GM23248 (cell line): ENCODE measurements around the gene CEND1. TPM values are rescaled to one million over a fixed set of nuclear protein-coding genes. Genes with fewer than 3 reads are reported as not detected.

Source experiments
- DNase-seq: peaks from one replicate; pipeline ENCODE4 v3.0.0-alpha.2; 2015
- H2AFZ ChIP-seq: fragments of 200-600 bp; sonication (generic); 2 replicates; pipeline ENCODE4 v1.6.1; 2016; ENCODE audit warnings: antibody characterized with exemption
- H3F3A ChIP-seq: fragments of 200-600 bp; sonication (generic); 2 replicates; pipeline ENCODE4 v1.6.1; 2016; ENCODE audit warnings: mild to moderate bottlenecking, antibody characterized with exemption, mixed run types; ENCODE audit not compliant: insufficient read depth
- H3K27ac ChIP-seq: fragments of 200-600 bp; sonication (generic); 2 replicates; pipeline ENCODE4 v1.5.1; 2016; ENCODE audit warnings: mild to moderate bottlenecking
- H3K27me3 ChIP-seq: fragments of 200-600 bp; sonication (generic); replicated peaks from 2 replicates; pipeline ENCODE4 v1.6.1; 2016; ENCODE audit warnings: mild to moderate bottlenecking; ENCODE audit not compliant: insufficient read depth
- H3K36me3 ChIP-seq: fragments of 200-600 bp; sonication (generic); 2 replicates; pipeline ENCODE4 v1.6.1; 2016; ENCODE audit warnings: low read depth, mild to moderate bottlenecking
- H3K4me1 ChIP-seq: fragments of 200-600 bp; sonication (generic); 2 replicates; pipeline ENCODE4 v1.6.1; 2016; ENCODE audit warnings: mild to moderate bottlenecking; ENCODE audit not compliant: insufficient read depth
- H3K4me2 ChIP-seq: fragments of 200-600 bp; sonication (generic); one replicate; pipeline ENCODE4 v1.6.1; 2016; ENCODE audit warnings: mild to moderate bottlenecking; ENCODE audit not compliant: unreplicated experiment
- H3K4me3 ChIP-seq: fragments of 200-600 bp; sonication (generic); 2 replicates; pipeline ENCODE4 v1.5.1; 2016; ENCODE audit warnings: mild to moderate bottlenecking
- H3K79me2 ChIP-seq: fragments of 200-600 bp; sonication (generic); 2 replicates; pipeline ENCODE4 v1.6.1; 2016; ENCODE audit warnings: mild to moderate bottlenecking; ENCODE audit not compliant: insufficient read depth
- H3K9ac ChIP-seq: fragments of 200-600 bp; sonication (generic); 2 replicates; pipeline ENCODE4 v1.6.1; 2016; ENCODE audit warnings: mild to moderate bottlenecking
- H3K9me2 ChIP-seq: fragments of 200-600 bp; sonication (generic); 2 replicates; pipeline ENCODE4 v1.6.1; 2016; ENCODE audit warnings: mixed run types, mild to moderate bottlenecking, moderate library complexity; ENCODE audit not compliant: insufficient read depth
- H3K9me3 ChIP-seq: fragments of 200-600 bp; sonication (generic); one replicate; pipeline ENCODE4 v1.6.1; 2017; ENCODE audit warnings: low read depth
- H4K20me1 ChIP-seq: fragments of 200-600 bp; sonication (generic); 2 replicates; pipeline ENCODE4 v1.6.0; 2016; ENCODE audit not compliant: insufficient read depth
- EZH2 ChIP-seq: fragments of 200-600 bp; sonication (generic); IDR thresholded peaks from 2 replicates; pipeline ENCODE4 v1.6.1; 2018; ENCODE audit warnings: antibody characterized with exemption, mild to moderate bottlenecking; ENCODE audit not compliant: insufficient read depth, poor library complexity, severe bottlenecking
- EZH2phosphoT487 ChIP-seq: fragments of 200-600 bp; sonication (generic); IDR thresholded peaks from 2 replicates; pipeline ENCODE4 v1.6.1; 2018; ENCODE audit warnings: antibody characterized with exemption, moderate library complexity, mild to moderate bottlenecking, low read depth; ENCODE audit not compliant: insufficient read depth
- WGBS, 2 experiments: methylation state at CpG; one replicate each; pipeline ENCODE4 v1.1.6; 2015 to 2017; ENCODE audit warnings: low lambda C conversion rate in 2 of 2, low coverage in 1 of 2; ENCODE audit errors: missing lambda C conversion rate in 2 of 2; 5-methylcytosine and 5-hydroxymethylcytosine counted together
- in situ Hi-C: fragments of 300-500 bp; cut with MboI; formaldehyde crosslinking; loops from 2 replicates; pipeline ENCODE4 v1.15.0; 2020
- polyA plus RNA-seq: library from polyadenylated mRNA; unstranded; fragments of >200 nt; fragmentation: Nextera tagmentation; extraction: Ambion mirVana; gene quantifications from 2 replicates; pipeline ENCODE4 v1.2.1, GENCODE V29; 2016
- total RNA-seq: library from RNA; depleted of rRNA; stranded (reverse); fragments of >200 nt; shearing (Covaris generic); gene quantifications from 2 replicates; pipeline ENCODE4 v1.2.3, GENCODE V29; 2014

The CEND1 gene
- total and polyA plus RNA-seq, 2 experiments from 2014 or later: 2.1 to 3.4 TPM

GRCh38 chr11:777288-778255 lies 12.3 kb downstream of the CEND1 start, which contains the start of gene GATD1:
Gene GATD1, minus strand, starts transcription at chr11:777487. Its CDS starts 25 bp downstream, at chr11:777462.
- H3K4me2 ChIP-seq: peak within 1 kb of the TSS; percentile 88
- 1 to 3% methylated on average over 32 to 59 of the region's 110 CpGs for WGBS, 2 experiments
- H3K4me3 ChIP-seq: peak within 1 kb of the TSS; percentile 86
- peak within 1 kb of the TSS; percentile 56 for H3K27ac ChIP-seq
- no peaks in the 10 kb centered on the region for H4K20me1 ChIP-seq
- TF ChIP-seq EZH2: no peak
- TF ChIP-seq EZH2phosphoT487: no peak
- H3K79me2 ChIP-seq: peaks cover 76% of the 10 kb centered on the region
- H3K9me3 ChIP-seq: no peaks in the 10 kb centered on the region
- in situ Hi-C loops: no loop called here
- no peaks in the 10 kb centered on the region for H3K27me3 ChIP-seq
- H3K4me1 ChIP-seq: peaks cover 15% of the 10 kb centered on the region
- DNase-seq: peak; percentile 96
- no peaks in the 10 kb centered on the region for H3K36me3 ChIP-seq
- H2AFZ ChIP-seq: peak within 1 kb of the TSS; percentile 84
- no peaks in the 10 kb centered on the region for H3K9me2 ChIP-seq
- H3F3A ChIP-seq: peaks cover 6% of the 10 kb centered on the region; the same call in 1 of the 2 replicates
- H3K9ac ChIP-seq: peak within 1 kb of the TSS; percentile 94

- Histone ChIP-seq H3K4me2 (peak overlapping the region; percentile 88), H3K27ac (peak overlapping the region; percentile 56), H3K4me3 (peak overlapping the region; percentile 86), H3F3A (0 out of 2 replicates have a peak, but pooled peaks cover 3% of the 10 kb centered on the region), H3K9me3 (no peaks in the 10 kb centered on the region), H2AFZ (peak overlapping the region; percentile 84; the same call in 1 of the 2 replicates), H4K20me1 (no peaks in the 10 kb centered on the region), H3K79me2 (peaks cover 84% of the 10 kb centered on the region), H3K36me3 (no peaks in the 10 kb centered on the region), H3K9ac (peak overlapping the region; percentile 94), H3K27me3 (no peaks in the 10 kb centered on the region), H3K9me2 (no peaks in the 10 kb centered on the region), H3K4me1 (peaks cover 15% of the 10 kb centered on the region)
- 0 to 2% methylated on average over 38 to 60 of the region's 65 CpGs for WGBS, 2 experiments
- TF ChIP-seq EZH2phosphoT487 (no peak), EZH2 (no peak)
- DNase-seq: peak; percentile 73
- in situ Hi-C loops: no loop called here
These were observed 13.2 kb downstream of the CEND1 start for GRCh38 chr11:776561-777287.

DNA sequence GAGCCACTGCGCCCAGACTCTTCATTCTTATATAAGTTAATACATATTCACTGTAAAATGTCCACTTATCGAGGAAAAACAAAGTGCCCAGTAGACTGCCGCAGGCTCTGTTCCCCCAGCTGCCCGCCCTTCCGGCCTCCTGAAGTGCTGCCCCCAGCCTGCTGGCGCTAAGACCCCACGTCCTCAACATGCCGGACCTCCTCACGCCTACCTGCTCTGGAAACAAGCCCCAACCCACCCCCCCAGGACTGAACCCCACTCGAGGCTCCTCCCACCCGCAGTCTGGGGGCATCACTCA lies 13.7 kb downstream of the CEND1 start:
- peak overlapping the region; percentile 94 for H3K9ac ChIP-seq
- peaks cover 15% of the 10 kb centered on the region for H3K4me1 ChIP-seq
- peak; percentile 36 for DNase-seq
- no peaks in the 10 kb centered on the region for H3K27me3 ChIP-seq
- TF ChIP-seq EZH2phosphoT487 (no peak), EZH2 (no peak)
- in situ Hi-C loops: no loop called here
- no peaks in the 10 kb centered on the region for H3K36me3 ChIP-seq
- 0 out of 2 replicates have a peak, but pooled peaks cover under 1% of the 10 kb centered on the region for H3F3A ChIP-seq
- H4K20me1 ChIP-seq: no peaks in the 10 kb centered on the region
- 5 to 9% methylated on average over 11 of the region's 11 CpGs for WGBS, 2 experiments
- H3K9me2 ChIP-seq: no peaks in the 10 kb centered on the region
- H3K79me2 ChIP-seq: peaks cover 87% of the 10 kb centered on the region
- peak overlapping the region; percentile 54 for H3K27ac ChIP-seq
- H2AFZ ChIP-seq: no peak overlapping the region
- H3K4me3 ChIP-seq: peak overlapping the region; percentile 86
- H3K9me3 ChIP-seq: no peaks in the 10 kb centered on the region
- peak overlapping the region; percentile 88 for H3K4me2 ChIP-seq

- in situ Hi-C loops: no loop called here
- no peaks in the 10 kb centered on the region for H4K20me1 ChIP-seq
- no peaks in the 10 kb centered on the region for H3F3A ChIP-seq
- H3K4me1 ChIP-seq: peaks cover 15% of the 10 kb centered on the region
- 44 to 49% methylated on average over 19 to 20 of the region's 20 CpGs for WGBS, 2 experiments
- no peaks in the 10 kb centered on the region for H3K27me3 ChIP-seq
- H3K79me2 ChIP-seq: peaks cover 89% of the 10 kb centered on the region
- peak overlapping the region; percentile 88 for H3K4me2 ChIP-seq
- H3K9ac ChIP-seq: peak overlapping the region; percentile 94
- H3K27ac ChIP-seq: peak overlapping the region; percentile 16; the same call in 1 of the 2 replicates
- TF ChIP-seq EZH2 (no peak), EZH2phosphoT487 (no peak)
- H3K4me3 ChIP-seq: peak overlapping the region; percentile 86
- no peaks in the 10 kb centered on the region for H3K9me2 ChIP-seq
- H2AFZ ChIP-seq: no peak overlapping the region
- H3K36me3 ChIP-seq: peaks cover 6% of the 10 kb centered on the region; the same call in 1 of the 2 replicates
- peak; percentile 78 for DNase-seq
- no peaks in the 10 kb centered on the region for H3K9me3 ChIP-seq
These were observed 14.9 kb downstream of the CEND1 start for GRCh38 chr11:774873-775592.
